Mesendoderm (in vitro differentiated cells): ENCODE results near the gene GGPS1.
A peak's percentile ranks its signal among the peaks of the same experiment; 100 is the strongest.
"Not testable (repeated sequence)": the region's sequence is repeated elsewhere in the genome, so short reads cannot be mapped to it uniquely, and the experiment has no call there.

Experiments used
- DNase-seq: peaks from one replicate; pipeline ENCODE4 v3.0.0; 2013
- H2AK5ac ChIP-seq: 2 replicates; pipeline ENCODE4 v1.6.1; 2013; ENCODE audit warnings: low read length, inconsistent platforms
- H2BK120ac ChIP-seq: 2 replicates; pipeline ENCODE4 v1.6.1; 2013; ENCODE audit warnings: low read depth, mild to moderate bottlenecking, low read length, moderate library complexity, mixed read lengths
- H2BK15ac ChIP-seq: replicated peaks from 2 replicates; pipeline ENCODE4 v1.6.1; 2013; ENCODE audit warnings: low read depth, mild to moderate bottlenecking, moderate library complexity
- H2BK5ac ChIP-seq: 2 replicates; pipeline ENCODE4 v1.6.1; 2013; ENCODE audit warnings: low read length, inconsistent platforms
- H3K18ac ChIP-seq: 2 replicates; pipeline ENCODE4 v1.6.1; 2013; ENCODE audit warnings: mild to moderate bottlenecking, low read length, mixed read lengths
- H3K23ac ChIP-seq: one replicate; pipeline ENCODE4 v1.6.1; 2013; ENCODE audit warnings: low read length
- H3K27ac ChIP-seq: 2 replicates; pipeline ENCODE4 v1.5.1; 2013; ENCODE audit warnings: low read depth, mild to moderate bottlenecking, inconsistent platforms, low read length, moderate library complexity
- H3K27me3 ChIP-seq: 2 replicates; pipeline ENCODE4 v1.6.1; 2013; ENCODE audit warnings: low read length, control low read depth, mild to moderate bottlenecking, inconsistent platforms; ENCODE audit not compliant: insufficient read depth, poor library complexity
- H3K36me3 ChIP-seq: 2 replicates; pipeline ENCODE4 v1.6.1; 2013; ENCODE audit warnings: low read length, inconsistent platforms; ENCODE audit not compliant: control insufficient read depth, insufficient read depth
- H3K4ac ChIP-seq: one replicate; pipeline ENCODE4 v1.6.1; 2013; ENCODE audit warnings: low read depth, mild to moderate bottlenecking, low read length, moderate library complexity
- H3K4me1 ChIP-seq: 2 replicates; pipeline ENCODE4 v1.6.1; 2013; ENCODE audit warnings: low read depth, low read length, inconsistent platforms; ENCODE audit not compliant: control insufficient read depth
- H3K4me2 ChIP-seq: 2 replicates; pipeline ENCODE4 v1.6.1; 2013; ENCODE audit warnings: low read length
- H3K4me3 ChIP-seq: 2 replicates; pipeline ENCODE4 v1.5.1; 2013; ENCODE audit warnings: mild to moderate bottlenecking, low read length
- H3K56ac ChIP-seq: one replicate; pipeline ENCODE4 v1.6.1; 2013; ENCODE audit warnings: low read length
- H3K79me1 ChIP-seq: 2 replicates; pipeline ENCODE4 v1.6.1; 2013; ENCODE audit warnings: low read length, inconsistent platforms
- H3K79me2 ChIP-seq: 2 replicates; pipeline ENCODE4 v1.6.1; 2013; ENCODE audit warnings: mild to moderate bottlenecking, low read length; ENCODE audit not compliant: control insufficient read depth, insufficient read depth
- H3K9ac ChIP-seq: 2 replicates; pipeline ENCODE4 v1.6.1; 2013; ENCODE audit warnings: low read length, inconsistent platforms
- H4K5ac ChIP-seq: one replicate; pipeline ENCODE4 v1.6.1; 2013; ENCODE audit warnings: low read length
- H4K8ac ChIP-seq: one replicate; pipeline ENCODE4 v1.6.1; 2013; ENCODE audit warnings: low read depth, mild to moderate bottlenecking, control low read depth, low read length, moderate library complexity
- WGBS: extraction: QIAGEN DNeasy Blood & Tissue Kit; methylation state at CpG from one replicate; pipeline ENCODE4 v1.1.7; 2013; ENCODE audit warnings: low lambda C conversion rate, missing lambda C conversion rate; ENCODE audit not compliant: insufficient coverage; ENCODE audit errors: extremely low coverage; 5-methylcytosine and 5-hydroxymethylcytosine counted together

The GGPS1 gene

GRCh38 chr1:235367000-235367908 lies 38.9 kb downstream of the GGPS1 start, which contains the start of gene TBCE:
TBCE (plus strand) TSS chr1:235367427; CDS start chr1:235380050, 12,623 bp downstream.
- Histone ChIP-seq H2BK120ac (no peak within 1 kb of the TSS), H3K79me1 (peaks cover 2% of the 10 kb centered on the region), H3K18ac (no peak within 1 kb of the TSS), H3K79me2 (peaks cover 6% of the 10 kb centered on the region), H3K9ac (peak within 1 kb of the TSS; percentile 75), H2BK15ac (no peak within 1 kb of the TSS), H3K27me3 (no peaks in the 10 kb centered on the region), H3K27ac (peak within 1 kb of the TSS; percentile 25), H3K36me3 (no peaks in the 10 kb centered on the region), H4K5ac (no peak within 1 kb of the TSS), H3K23ac (no peak within 1 kb of the TSS), H2BK5ac (no peak within 1 kb of the TSS), H3K56ac (peak within 1 kb of the TSS; percentile 83), H3K4me2 (peak within 1 kb of the TSS; percentile 69), H3K4ac (no peak within 1 kb of the TSS), H4K8ac (no peak within 1 kb of the TSS), H3K4me1 (no peaks in the 10 kb centered on the region), H2AK5ac (no peak within 1 kb of the TSS), H3K4me3 (peak within 1 kb of the TSS; percentile 81)
- DNase-seq = peak; percentile 100
- WGBS = no CpG with 5 or more reads among the region's 38 CpGs

- H3K9ac ChIP-seq = no peak overlapping the region
- peaks cover 6% of the 10 kb centered on the region for H3K79me2 ChIP-seq
- no peak overlapping the region for H4K8ac ChIP-seq
- H3K56ac ChIP-seq = no peak overlapping the region
- no peak overlapping the region for H3K18ac ChIP-seq
- no peak overlapping the region for H3K4ac ChIP-seq
- peaks cover 2% of the 10 kb centered on the region for H3K79me1 ChIP-seq
- no peak overlapping the region for H3K23ac ChIP-seq
- H3K27ac ChIP-seq = no peak overlapping the region
- no peaks in the 10 kb centered on the region for H3K27me3 ChIP-seq
- H2BK15ac ChIP-seq = no peak overlapping the region
- DNase-seq = no peak
- no peak overlapping the region for H2BK120ac ChIP-seq
- H2AK5ac ChIP-seq = no peak overlapping the region
- no peaks in the 10 kb centered on the region for H3K4me1 ChIP-seq
- H4K5ac ChIP-seq = no peak overlapping the region
- no peak overlapping the region for H3K4me2 ChIP-seq
- no peak overlapping the region for H2BK5ac ChIP-seq
- no CpG with 5 or more reads among the region's 5 CpGs for WGBS
- no peak overlapping the region for H3K4me3 ChIP-seq
- H3K36me3 ChIP-seq = no peaks in the 10 kb centered on the region
Measured at GRCh38 chr1:235368428-235368827, 40.1 kb downstream of the GGPS1 start.

- Histone ChIP-seq H3K18ac (no peak overlapping the region), H2BK15ac (no peak overlapping the region), H2AK5ac (no peak overlapping the region), H2BK120ac (no peak overlapping the region), H3K23ac (no peak overlapping the region), H3K9ac (no peak overlapping the region), H3K56ac (no peak overlapping the region), H4K5ac (no peak overlapping the region), H3K27ac (no peak overlapping the region), H3K4ac (no peak overlapping the region), H3K4me3 (no peak overlapping the region), H3K79me2 (peaks cover 6% of the 10 kb centered on the region), H3K4me2 (no peak overlapping the region), H3K27me3 (no peaks in the 10 kb centered on the region), H3K79me1 (peaks cover 4% of the 10 kb centered on the region), H2BK5ac (no peak overlapping the region), H3K4me1 (no peaks in the 10 kb centered on the region), H3K36me3 (no peaks in the 10 kb centered on the region), H4K8ac (no peak overlapping the region)
- no CpG with 5 or more reads among the region's 5 CpGs for WGBS
- DNase-seq = no peak
Measured at GRCh38 chr1:235369802-235370201, 41.4 kb downstream of the GGPS1 start.

GRCh38 chr1:235375919-235376605 lies 47.7 kb downstream of the GGPS1 start:
- Histone ChIP-seq H2BK15ac (no peak overlapping the region), H4K8ac (no peak overlapping the region), H2BK120ac (no peak overlapping the region), H2BK5ac (no peak overlapping the region), H3K9ac (no peak overlapping the region), H3K4me1 (no peaks in the 10 kb centered on the region), H2AK5ac (no peak overlapping the region), H3K56ac (no peak overlapping the region), H3K4ac (no peak overlapping the region), H3K23ac (no peak overlapping the region), H3K18ac (no peak overlapping the region), H3K27me3 (no peaks in the 10 kb centered on the region), H3K79me1 (peaks cover 5% of the 10 kb centered on the region), H4K5ac (no peak overlapping the region), H3K79me2 (no peaks in the 10 kb centered on the region), H3K27ac (no peak overlapping the region), H3K4me3 (no peak overlapping the region), H3K4me2 (no peak overlapping the region), H3K36me3 (no peaks in the 10 kb centered on the region)
- no CpG with 5 or more reads among the region's 6 CpGs for WGBS
- no peak for DNase-seq

GRCh38 chr1:235378134-235378735 lies 49.9 kb downstream of the GGPS1 start:
- not testable (repeated sequence) for H3K4me2 ChIP-seq, DNase-seq, H2BK120ac ChIP-seq, H3K36me3 ChIP-seq, H3K79me1 ChIP-seq, H3K27ac ChIP-seq, H3K56ac ChIP-seq, H3K18ac ChIP-seq, H3K4me3 ChIP-seq, H3K9ac ChIP-seq, H4K5ac ChIP-seq, H3K23ac ChIP-seq, H2AK5ac ChIP-seq, H3K4ac ChIP-seq, H3K27me3 ChIP-seq, H2BK5ac ChIP-seq, H3K4me1 ChIP-seq, H2BK15ac ChIP-seq, H4K8ac ChIP-seq, H3K79me2 ChIP-seq
- no CpG with 5 or more reads among the region's 11 CpGs for WGBS
